Testis (tissue), 2 donors: ENCODE data around the gene MOBP.

Experiments used
- CTCF ChIP-seq, 3 experiments: fragments of 450-650 bp in 2 of 3; fragments of 200-600 bp in 1 of 3; sonication (generic) in 1 of 3; IDR thresholded peaks; one replicate each; pipeline ENCODE4 v1.5.1; 2016 to 2019; ENCODE audit warnings: antibody characterized with exemption in 3 of 3, mild to moderate bottlenecking in 2 of 3, moderate library complexity in 1 of 3
- POLR2A ChIP-seq: fragments of 450-650 bp; IDR thresholded peaks from one replicate; pipeline ENCODE4 v1.6.1; 2017; ENCODE audit warnings: antibody characterized with exemption, mild to moderate bottlenecking, moderate library complexity

GRCh38 chr3:39469945-39470344, 2.5 kb downstream of the MOBP start:
- TF ChIP-seq CTCF (IDR thresholded peaks at IDR 0.05) (no peak), POLR2A (no peak)
